HG03575 (cell line): ENCODE measurements around the gene LEFTY1.
"Not testable (repeated sequence)": the region's sequence is repeated elsewhere in the genome, so short reads cannot be mapped to it uniquely, and the experiment has no call there.

Source experiments
- ATAC-seq: cut with Tn5 transposase; IDR thresholded peaks from one replicate; pipeline ENCODE4 v1.9.1; 2021; ENCODE audit not compliant: unreplicated experiment, insufficient number of reproducible peaks, low FRiP score; ENCODE audit errors: extremely low read depth

The LEFTY1 gene

GRCh38 chr1:225840713-225841112 is 48.2 kb downstream of the LEFTY1 start:
- ATAC-seq = no peak

GRCh38 chr1:225840223-225840610 is 48.7 kb downstream of the LEFTY1 start:
- ATAC-seq = no peak

GRCh38 chr1:225838793-225839192 is 50.2 kb downstream of the LEFTY1 start:
- no peak for ATAC-seq

GRCh38 chr1:225836296-225836695 is 52.6 kb downstream of the LEFTY1 start:
- not testable (repeated sequence) for ATAC-seq
